ENCODE measurements around the gene H3-3A. TPM values are rescaled to one million over a fixed set of nuclear protein-coding genes. Genes with fewer than 3 reads are reported as not detected.

H3-3A gene
- total and polyA plus RNA-seq, 2 of the 8 experiments (the other 6 are each of a cell fraction or from before 2014, with no cell fraction given), result 1,157 to 1,223 TPM

GRCh38 chr1:226044514-226045101 lies 17.9 kb upstream of the H3-3A start:
- ChIA-PET POLR2A (ENCODE audit: partially characterized antibody) (interaction anchor here (1.3 to 2.4 kb wide), 2 partner anchors 17 to 27 kb away, joined by 3 to 9 read pairs; partner anchors contain the start of gene H3-3A), CTCF (ENCODE audit: partially characterized antibody) (interaction anchor here (0.9 to 1.0 kb wide), 2 partner anchors 20 to 503 kb away, joined by 4 read pairs; no protein-coding TSS in a partner anchor)
- H3K79me2 ChIP-seq (ENCODE audit: control insufficient read depth in 1 of 2, insufficient read depth in 2 of 2, low read length in 2 of 2), result no peaks in the 10 kb centered on the region
- no peaks in the 10 kb centered on the region for H3K23me2 ChIP-seq (ENCODE audit: low read depth, low read length)
- H3K14ac ChIP-seq (ENCODE audit: insufficient read length), result no peak overlapping the region
- H2BK120ac ChIP-seq (replicated peaks; ENCODE audit: low read depth, low read length), result no peak overlapping the region
- H3K4ac ChIP-seq (replicated peaks; ENCODE audit: insufficient read length, low read depth, low read length), result no peak overlapping the region
- H3K4me3 ChIP-seq (ENCODE audit: extremely low read depth in 1 of 4, insufficient read depth in 2 of 4, low read depth in 3 of 4, low read length in 4 of 4), result no peak overlapping the region
- WGBS, 2 experiments (ENCODE audit: extremely low coverage in 1 of 2, insufficient coverage in 1 of 2, insufficient read length in 1 of 2, insufficient replicate concordance in 2 of 2, low coverage in 1 of 2, low lambda C conversion rate in 2 of 2, missing lambda C conversion rate in 1 of 2), result 83% methylated on average over 4 of the region's 4 CpGs; no CpG with 5 or more reads in 1 of the 2 experiments
- no peak overlapping the region for H3K23ac ChIP-seq (ENCODE audit: insufficient read length)
- H2AK5ac ChIP-seq (ENCODE audit: low read depth, low read length), result no peak overlapping the region
- FAIRE-seq (no peak), DNase-seq (ENCODE audit: low read depth in 1 of 2, low spot score in 2 of 2) (no peak)
- H4K20me1 ChIP-seq (replicated peaks in 1 of 2; ENCODE audit: control insufficient read depth in 1 of 2, insufficient read depth in 2 of 2, low read length in 2 of 2), result no peaks in the 10 kb centered on the region
- no peak overlapping the region for H2BK5ac ChIP-seq (ENCODE audit: low read depth, low read length)
- no peak overlapping the region for H2BK12ac ChIP-seq (ENCODE audit: low read depth, low read length)
- H3K9ac ChIP-seq (replicated peaks in 1 of 4; ENCODE audit: extremely low read depth in 1 of 4, low read depth in 3 of 4, low read length in 3 of 4), result no peak overlapping the region
- no peak overlapping the region for H2AFZ ChIP-seq (ENCODE audit: low read length)
- H3K4me2 ChIP-seq (ENCODE audit: insufficient read depth in 1 of 2, low read depth in 2 of 2, low read length in 2 of 2), result no peak overlapping the region
- no peak overlapping the region for H2BK15ac ChIP-seq (ENCODE audit: low read length)
- no peaks in the 10 kb centered on the region; a peak in 1 of 7 replicates for H3K27me3 ChIP-seq (replicated peaks in 1 of 4; ENCODE audit: control insufficient read depth in 3 of 4, extremely low read depth in 1 of 4, insufficient read depth in 3 of 4, low read length in 3 of 4)
- H3K27ac ChIP-seq (ENCODE audit: low read depth, low read length), result no peak overlapping the region
- H3K36me3 ChIP-seq (ENCODE audit: control insufficient read depth in 2 of 4, insufficient read depth in 4 of 4, low read length in 3 of 4), result no peaks in the 10 kb centered on the region
- no peak overlapping the region for H3K56ac ChIP-seq (replicated peaks; ENCODE audit: insufficient read length, low read depth, low read length)
- H3K79me1 ChIP-seq (ENCODE audit: low read depth, low read length), result no peaks in the 10 kb centered on the region
- no peak overlapping the region for H4K8ac ChIP-seq (ENCODE audit: extremely low read depth, insufficient read depth, low read length)
- H3K9me3 ChIP-seq (ENCODE audit: insufficient read depth in 2 of 2, low read depth in 1 of 2, low read length in 1 of 2), result no peaks in the 10 kb centered on the region
- no peak overlapping the region for H2BK20ac ChIP-seq (ENCODE audit: low read length)
- no peak overlapping the region for H4K91ac ChIP-seq (replicated peaks; ENCODE audit: insufficient read length, low read length)
- no peak overlapping the region for H4K5ac ChIP-seq (ENCODE audit: insufficient read length, low read depth, low read length)
- H3K4me1 ChIP-seq (replicated peaks in 1 of 4; ENCODE audit: control insufficient read depth in 3 of 4, insufficient read depth in 4 of 4, low read length in 3 of 4), result no peaks in the 10 kb centered on the region
- H3K18ac ChIP-seq (ENCODE audit: extremely low read depth, low read length), result no peak overlapping the region
- TF ChIP-seq EZH2 (IDR thresholded peaks at IDR 0.05; ENCODE audit: low read depth, low read length, severe bottlenecking) (no peak), CBX8 (IDR thresholded peaks at IDR 0.05; ENCODE audit: borderline replicate concordance, low read depth, low read length) (no peak), CTCF (IDR thresholded peaks at IDR 0.05; ENCODE audit: control extremely low read depth in 1 of 3, insufficient read depth in 1 of 3, low read depth in 1 of 3, low read length in 3 of 3) (no peak), SP1 (IDR thresholded peaks at IDR 0.05; ENCODE audit: low read depth, low read length) (no peak), HDAC2 (IDR thresholded peaks at IDR 0.05; ENCODE audit: borderline replicate concordance in 1 of 2, low read depth in 2 of 2, low read length in 2 of 2) (no peak), SAP30 (IDR thresholded peaks at IDR 0.05; ENCODE audit: insufficient read depth, insufficient replicate concordance, low read length) (no peak), JUND (IDR thresholded peaks at IDR 0.05; ENCODE audit: low read length) (no peak), SRF (IDR thresholded peaks at IDR 0.05; ENCODE audit: low read depth, low read length) (no peak), RBBP5 (IDR thresholded peaks at IDR 0.05; ENCODE audit: borderline replicate concordance, low read depth, low read length) (no peak), TCF12 (IDR thresholded peaks at IDR 0.05; ENCODE audit: low read depth, low read length) (no peak)

Data from H1 (cell line).